Spleen (tissue), 11 donors: Measurements from ENCODE around the gene KYNU. TPM values are rescaled to one million over a fixed set of nuclear protein-coding genes. Genes with fewer than 3 reads are reported as not detected.

ENCODE experiments used
- DNase-seq: peaks from one replicate; pipeline ENCODE4 v3.0.0-alpha.2; 2020
- H3K27ac ChIP-seq, 8 donors: fragments of 200-600 bp; sonication (generic) in 7 of 8; 1 replicate in 4 of 8; 2 replicates in 4 of 8; pipeline versions ENCODE4 v1.5.0 to v1.8.0; 2016 to 2021; ENCODE audit warnings: inconsistent platforms in 4 of 8, mild to moderate bottlenecking in 4 of 8, moderate library complexity in 1 of 8
- H3K27me3 ChIP-seq, 7 donors: fragments of 200-600 bp; sonication (generic) in 6 of 7; replicated peaks in 1 of 7; 1 replicate in 4 of 7; 2 replicates in 3 of 7; pipeline versions ENCODE4 v1.5.0 to v1.8.0; 2016 to 2021; ENCODE audit warnings: inconsistent platforms in 3 of 7, mild to moderate bottlenecking in 1 of 7
- H3K36me3 ChIP-seq, 6 donors: fragments of 200-600 bp; sonication (generic) in 5 of 6; 1 replicate in 4 of 6; 2 replicates in 2 of 6; pipeline versions ENCODE4 v1.5.0 to v1.8.0; 2016 to 2021; ENCODE audit warnings: inconsistent platforms in 2 of 6
- H3K4me1 ChIP-seq, 6 donors: fragments of 200-600 bp; sonication (generic) in 5 of 6; 1 replicate in 3 of 6; 2 replicates in 3 of 6; pipeline versions ENCODE4 v1.5.0 to v1.8.0; 2016 to 2021; ENCODE audit warnings: inconsistent platforms in 3 of 6
- H3K4me3 ChIP-seq, 8 donors: fragments of 200-600 bp; sonication (generic) in 7 of 8; 1 replicate in 4 of 8; 2 replicates in 4 of 8; pipeline versions ENCODE4 v1.5.0 to v1.8.0; 2016 to 2021; ENCODE audit warnings: inconsistent platforms in 4 of 8, mild to moderate bottlenecking in 4 of 8, moderate library complexity in 2 of 8
- H3K9me3 ChIP-seq, 8 donors: fragments of 200-600 bp; sonication (generic) in 7 of 8; 1 replicate in 4 of 8; 2 replicates in 4 of 8; pipeline versions ENCODE4 v1.5.0 to v1.8.0; 2016 to 2021; ENCODE audit warnings: inconsistent platforms in 4 of 8
- CTCF ChIP-seq, 11 experiments: fragments of 200-600 bp in 7 of 11; fragments of 450-650 bp in 4 of 11; sonication (generic) in 4 of 11; IDR thresholded peaks in 8 of 11; conservative IDR thresholded peaks in 3 of 11; 1 replicate in 7 of 11; 2 replicates in 4 of 11; pipeline versions ENCODE4 v1.4.0 to v1.8.0; 2016 to 2021; ENCODE audit warnings: antibody characterized with exemption in 11 of 11, inconsistent platforms in 4 of 11, mild to moderate bottlenecking in 1 of 11
- POLR2A ChIP-seq, 3 donors: fragments of 450-650 bp; IDR thresholded peaks; one replicate each; pipeline ENCODE4 v1.5.1; 2017; ENCODE audit warnings: antibody characterized with exemption in 3 of 3, mild to moderate bottlenecking in 1 of 3
- POLR2AphosphoS5 ChIP-seq, 3 donors: sonication (generic); formaldehyde crosslinking; IDR thresholded peaks; one replicate each; pipeline ENCODE4 v1.5.1; 2017; ENCODE audit warnings: antibody characterized with exemption in 3 of 3
- WGBS, 5 donors: extraction: QIAGEN DNeasy Blood & Tissue Kit in 3 of 5; methylation state at CpG; one replicate each; pipeline versions ENCODE4 v1.1.5 to v1.1.7; 2013 to 2018; 5-methylcytosine and 5-hydroxymethylcytosine counted together
- intact Hi-C: fragments of 100-400 bp; cut with DNase I; formaldehyde crosslinking; loops from one replicate; pipeline ENCODE4 v1.15.0; 2023; ENCODE audit warnings: low total_unique reads
- polyA plus RNA-seq, 3 donors: library from polyadenylated mRNA; stranded (reverse); fragments of 200-250 nt; gene quantifications; one replicate each; pipeline ENCODE4 v1.2.1, GENCODE V29; 2013
- total RNA-seq, 7 donors: library from RNA; depleted of rRNA in 3 of 7; stranded (reverse); fragments of >200 nt in 3 of 7; fragmentation: NEBNext Ultra II Directional in 4 of 7; extraction: Animal tissue kit (Norgen Biotek cat#: 25700) in 4 of 7; gene quantifications; one replicate each; pipeline versions ENCODE4 v1.1.0 to v1.2.1, GENCODE V29; 2016 to 2021
- donor health status: healthy with polysubstance abuse.
- donor health status: DM: no; HTN: no; CAD: no; lungs with moderate emphysema.
- donor health status: DM: no; HTN: no; CAD: no.
- donor health status: Bipolar disorder and iron deficiency.
- donor health status: healthy.
- donor health status: DM: no; HTN: no; CAD: no.
- donor health status: DM: yes; HTN: yes; CAD: no.

The KYNU gene
- total and polyA plus RNA-seq, 10 donors: 11.1 to 38.4 (median 20.8) TPM

DNA sequence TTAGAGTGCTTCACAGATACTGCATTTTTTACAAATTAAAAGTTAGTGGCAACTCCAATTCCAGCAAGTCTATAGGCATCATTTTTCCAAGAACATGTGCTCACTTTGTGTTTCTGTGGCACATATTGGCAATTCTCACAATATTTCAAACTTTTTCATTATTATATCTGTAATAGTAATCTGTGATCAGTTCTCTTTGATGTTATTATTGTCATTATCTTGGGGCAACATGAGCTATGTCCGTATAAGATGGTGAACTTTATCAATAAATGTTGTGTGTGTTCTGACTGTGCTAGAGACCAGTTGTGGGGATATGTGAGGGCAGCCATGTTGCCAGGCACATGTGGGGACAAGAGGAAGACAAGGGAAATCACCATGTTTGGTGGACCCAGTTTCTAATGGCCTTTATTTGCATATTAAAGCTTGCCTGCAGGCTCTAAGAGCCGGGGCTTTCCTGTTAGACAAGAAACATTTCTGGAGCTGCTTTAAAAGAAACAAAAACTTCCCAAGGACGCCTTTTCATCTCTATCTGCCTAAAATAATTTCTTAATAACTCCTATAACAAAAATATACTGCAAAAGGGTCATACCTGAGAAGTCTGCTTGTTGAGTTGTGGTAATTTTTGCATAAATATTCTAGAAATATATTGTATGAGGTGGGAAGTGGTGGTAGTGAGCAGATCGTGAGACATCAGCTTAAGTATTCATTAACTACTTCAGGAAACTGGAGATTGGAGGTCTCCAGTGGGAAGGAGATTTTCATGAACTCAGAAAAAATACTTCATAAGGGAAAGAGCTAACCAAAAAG is 37.2 kb downstream of the KYNU start:
- no peaks in the 10 kb centered on the region for H3K4me1 ChIP-seq
- H3K27me3 ChIP-seq: no peaks in the 10 kb centered on the region
- H3K9me3 ChIP-seq: peaks cover 0 to 11% (median 2%) of the 10 kb centered on the region in 8 donors
- no peak overlapping the region for H3K4me3 ChIP-seq
- H3K36me3 ChIP-seq: peaks cover 0 to 13% (median 0%) of the 10 kb centered on the region in 6 donors
- intact Hi-C loops: no loop called here
- H3K27ac ChIP-seq: peak overlapping the region in 2 of 8 donors; percentile 25 to 55
- DNase-seq: no peak
- TF ChIP-seq POLR2AphosphoS5 (IDR thresholded peaks at IDR 0.05): no peak
- no peak for TF ChIP-seq CTCF (IDR thresholded peaks at IDR 0.05 in 8 of 11, conservative IDR thresholded peaks at IDR 0.05 in 3 of 11)
- TF ChIP-seq POLR2A (IDR thresholded peaks at IDR 0.05): no peak
- 59 to 74% (median 67%) methylated on average over 4 of the region's 4 CpGs for WGBS, 5 donors

DNA sequence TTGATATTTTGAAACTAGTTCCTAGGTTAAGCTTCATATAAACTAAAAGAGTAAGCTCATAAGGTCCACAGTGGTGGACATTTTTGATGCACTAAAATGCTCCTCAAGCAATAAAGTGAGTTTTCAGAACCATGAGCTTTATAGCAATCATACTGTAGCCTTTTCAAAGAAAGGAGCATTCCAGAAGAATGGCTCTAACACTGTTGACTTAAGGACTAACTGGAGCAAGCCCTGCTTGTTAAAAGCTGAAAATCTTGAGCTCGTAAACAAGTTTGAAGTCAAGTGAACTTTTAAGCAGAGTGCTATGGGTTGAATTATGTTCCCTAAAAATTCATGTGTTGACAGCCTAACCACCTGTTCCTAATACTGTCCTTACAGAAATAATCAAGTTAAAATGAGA is 38.0 kb downstream of the KYNU start:
- DNase-seq: no peak
- Histone ChIP-seq H3K4me3 (no peak overlapping the region), H3K27ac (peak overlapping the region in 2 of 8 donors; percentile 25 to 55), H3K36me3 (peaks cover 0 to 21% (median 0%) of the 10 kb centered on the region in 6 donors), H3K9me3 (peaks cover 0 to 11% (median 2%) of the 10 kb centered on the region in 8 donors), H3K4me1 (no peaks in the 10 kb centered on the region), H3K27me3 (no peaks in the 10 kb centered on the region)
- TF ChIP-seq CTCF (IDR thresholded peaks at IDR 0.05 in 8 of 11, conservative IDR thresholded peaks at IDR 0.05 in 3 of 11) (no peak), POLR2A (IDR thresholded peaks at IDR 0.05) (no peak), POLR2AphosphoS5 (IDR thresholded peaks at IDR 0.05) (no peak)
- WGBS, 5 donors: 80 to 98% (median 88%) methylated on average over 1 of the region's 1 CpG
- intact Hi-C loops: no loop called here

GRCh38 chr2:142918624-142919023 is 41.2 kb downstream of the KYNU start:
- no peak for TF ChIP-seq POLR2A (IDR thresholded peaks at IDR 0.05)
- no peak for TF ChIP-seq POLR2AphosphoS5 (IDR thresholded peaks at IDR 0.05)
- no peak for TF ChIP-seq CTCF (IDR thresholded peaks at IDR 0.05 in 8 of 11, conservative IDR thresholded peaks at IDR 0.05 in 3 of 11)
- no peaks in the 10 kb centered on the region for H3K27me3 ChIP-seq
- H3K4me3 ChIP-seq: no peak overlapping the region
- no peak for DNase-seq
- peaks cover 0 to 48% (median 0%) of the 10 kb centered on the region in 6 donors for H3K36me3 ChIP-seq
- H3K4me1 ChIP-seq: no peaks in the 10 kb centered on the region
- intact Hi-C loops: no loop called here
- H3K27ac ChIP-seq: no peak overlapping the region
- H3K9me3 ChIP-seq: no peaks in the 10 kb centered on the region

DNA sequence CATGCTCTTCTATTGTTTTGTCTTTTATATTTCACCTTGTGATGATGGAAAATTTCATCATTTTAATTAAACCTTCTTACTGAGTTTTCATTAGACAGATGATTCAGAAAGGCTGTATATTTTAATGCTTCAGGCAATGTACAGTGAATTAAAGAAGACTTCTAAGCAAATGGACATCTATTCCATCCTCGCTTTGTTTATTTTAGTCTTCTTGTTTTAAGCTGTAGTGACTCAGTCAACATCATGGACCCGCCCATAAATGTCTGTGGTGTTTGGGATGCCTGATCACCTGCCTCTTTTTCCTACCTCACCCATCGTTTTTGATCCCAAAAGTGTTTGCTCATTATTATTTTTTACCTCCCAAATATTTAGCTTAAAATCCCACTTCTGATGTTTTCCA is 43.1 kb downstream of the KYNU start:
- H3K27me3 ChIP-seq: no peaks in the 10 kb centered on the region
- H3K4me3 ChIP-seq: no peak overlapping the region
- TF ChIP-seq CTCF (IDR thresholded peaks at IDR 0.05 in 8 of 11, conservative IDR thresholded peaks at IDR 0.05 in 3 of 11) (no peak), POLR2AphosphoS5 (IDR thresholded peaks at IDR 0.05) (no peak), POLR2A (IDR thresholded peaks at IDR 0.05) (no peak)
- no peak for DNase-seq
- intact Hi-C loops: no loop called here
- H3K27ac ChIP-seq: no peak overlapping the region
- no peaks in the 10 kb centered on the region for H3K4me1 ChIP-seq
- WGBS, 5 donors: 78 to 89% (median 85%) methylated on average over 3 of the region's 3 CpGs
- H3K9me3 ChIP-seq: no peaks in the 10 kb centered on the region
- H3K36me3 ChIP-seq: peaks cover 0 to 59% (median 0%) of the 10 kb centered on the region in 6 donors
